ENCODE measurements around the gene SCN10A.

DNA sequence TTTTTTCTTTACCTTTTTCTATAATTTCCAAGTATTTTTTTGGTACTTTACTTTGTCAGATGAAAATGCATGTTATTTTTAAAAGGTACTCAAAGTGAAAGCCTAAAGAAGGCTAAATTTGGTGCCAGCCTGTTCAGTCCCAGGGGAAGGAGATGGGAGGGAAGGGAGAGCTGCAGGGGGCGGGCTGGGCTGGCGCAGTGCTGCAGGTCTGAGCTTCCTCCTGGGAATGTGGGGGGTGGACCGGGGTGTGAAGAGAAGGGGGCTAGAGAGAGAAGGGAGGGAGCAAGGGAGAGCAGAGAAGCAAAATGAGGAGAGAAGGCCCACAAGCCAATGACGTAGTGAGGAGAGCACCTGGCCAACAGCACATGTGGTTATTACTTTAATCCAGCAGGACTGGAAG, 95.6 kb downstream of the SCN10A start:
- TF ChIP-seq EZH2phosphoT487 (IDR thresholded peaks at IDR 0.05; ENCODE audit: low read depth), result no peak
- TF ChIP-seq, protein P1, sequence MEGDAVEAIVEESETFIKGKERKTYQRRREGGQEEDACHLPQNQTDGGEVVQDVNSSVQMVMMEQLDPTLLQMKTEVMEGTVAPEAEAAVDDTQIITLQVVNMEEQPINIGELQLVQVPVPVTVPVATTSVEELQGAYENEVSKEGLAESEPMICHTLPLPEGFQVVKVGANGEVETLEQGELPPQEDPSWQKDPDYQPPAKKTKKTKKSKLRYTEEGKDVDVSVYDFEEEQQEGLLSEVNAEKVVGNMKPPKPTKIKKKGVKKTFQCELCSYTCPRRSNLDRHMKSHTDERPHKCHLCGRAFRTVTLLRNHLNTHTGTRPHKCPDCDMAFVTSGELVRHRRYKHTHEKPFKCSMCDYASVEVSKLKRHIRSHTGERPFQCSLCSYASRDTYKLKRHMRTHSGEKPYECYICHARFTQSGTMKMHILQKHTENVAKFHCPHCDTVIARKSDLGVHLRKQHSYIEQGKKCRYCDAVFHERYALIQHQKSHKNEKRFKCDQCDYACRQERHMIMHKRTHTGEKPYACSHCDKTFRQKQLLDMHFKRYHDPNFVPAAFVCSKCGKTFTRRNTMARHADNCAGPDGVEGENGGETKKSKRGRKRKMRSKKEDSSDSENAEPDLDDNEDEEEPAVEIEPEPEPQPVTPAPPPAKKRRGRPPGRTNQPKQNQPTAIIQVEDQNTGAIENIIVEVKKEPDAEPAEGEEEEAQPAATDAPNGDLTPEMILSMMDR (IDR thresholded peaks at IDR 0.05; ENCODE audit: low read depth, low read length), result no peak

All from OCI-LY3 (cell line).